IMR-90 (cell line): ENCODE data around the gene DNAJC7.

Experiments
- CEBPB ChIP-seq: IDR thresholded peaks from 2 replicates; pipeline ENCODE4 v1.6.1; 2012; ENCODE audit warnings: low read depth, low read length, improper control_type of control experiment
- FOS ChIP-seq: fragments of 150-350 bp; IDR thresholded peaks from 2 replicates; pipeline ENCODE4 v1.6.1; 2016; ENCODE audit warnings: low read depth, low read length
- MAFK ChIP-seq: IDR thresholded peaks from 2 replicates; pipeline ENCODE4 v1.6.1; 2012; ENCODE audit warnings: low read depth, low read length, improper control_type of control experiment
- MAZ ChIP-seq: IDR thresholded peaks from 2 replicates; pipeline ENCODE4 v1.6.1; 2012; ENCODE audit warnings: low read depth, mild to moderate bottlenecking, low read length, improper control_type of control experiment, moderate library complexity, borderline replicate concordance
- MXI1 ChIP-seq: IDR thresholded peaks from 2 replicates; pipeline ENCODE4 v1.6.1; 2012; ENCODE audit warnings: low read depth, mild to moderate bottlenecking, low read length, moderate library complexity, borderline replicate concordance
- NFE2L2 ChIP-seq: fragments of 150-350 bp; IDR thresholded peaks from 2 replicates; pipeline ENCODE4 v1.6.1; 2016; ENCODE audit warnings: low read depth, mild to moderate bottlenecking, low read length
- POLR2A ChIP-seq: IDR thresholded peaks from 2 replicates; pipeline ENCODE4 v1.6.1; 2012; ENCODE audit warnings: mild to moderate bottlenecking, low read depth, low read length
- RAD21 ChIP-seq: IDR thresholded peaks from 2 replicates; pipeline ENCODE4 v1.6.1; 2012; ENCODE audit warnings: low read length, improper control_type of control experiment
- RCOR1 ChIP-seq: IDR thresholded peaks from 2 replicates; pipeline ENCODE4 v1.6.1; 2012; ENCODE audit warnings: mild to moderate bottlenecking, low read length, improper control_type of control experiment; ENCODE audit not compliant: insufficient replicate concordance
- SMC3 ChIP-seq: fragments of 150-350 bp; IDR thresholded peaks from 2 replicates; pipeline ENCODE4 v1.6.1; 2016; ENCODE audit warnings: low read depth, mild to moderate bottlenecking, antibody characterized with exemption, low read length, moderate library complexity
- TF ChIP-seq, protein P1 (sequence below): conservative IDR thresholded peaks from 2 replicates; pipeline ENCODE4 v1.5.1; 2012; ENCODE audit warnings: mild to moderate bottlenecking, low read depth, low read length, improper control_type of control experiment
- TF ChIP-seq, protein P2 (sequence below): fragments of 150-350 bp; IDR thresholded peaks from 2 replicates; pipeline ENCODE4 v1.6.1; 2016; ENCODE audit warnings: low read depth, mild to moderate bottlenecking, low read length, moderate library complexity, borderline replicate concordance
- TF ChIP-seq, protein P3 (sequence below): fragments of 150-350 bp; IDR thresholded peaks from 2 replicates; pipeline ENCODE4 v1.6.1; 2017; ENCODE audit warnings: mild to moderate bottlenecking, antibody characterized with exemption, low read length, low read depth

DNA sequence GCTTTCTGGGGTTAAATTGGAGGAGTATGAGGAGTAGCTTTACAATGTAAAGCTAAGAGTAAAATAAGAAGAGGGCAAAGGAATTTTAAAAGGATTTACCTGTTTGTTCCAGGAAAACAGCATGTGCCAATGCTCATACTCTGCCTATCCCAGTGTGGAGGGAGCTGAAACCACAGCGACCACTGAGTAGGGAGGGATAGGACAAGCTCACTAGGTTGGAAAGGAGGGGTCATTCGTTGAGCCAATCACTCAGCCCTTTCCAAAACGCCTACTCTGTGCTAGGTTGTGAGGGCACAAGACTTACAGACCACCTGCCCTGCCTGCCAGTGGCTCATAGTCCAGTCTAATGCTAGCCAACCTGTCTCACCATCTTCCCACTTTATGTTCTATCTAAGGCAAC lies 1.1 kb upstream of the DNAJC7 start:
- TF ChIP-seq CEBPB (no peak), RAD21 (no peak), RCOR1 (no peak), POLR2A (no peak), FOS (no peak), MAFK (no peak), NFE2L2 (no peak), SMC3 (no peak), MAZ (no peak), MXI1 (no peak)
- TF ChIP-seq, protein P1, sequence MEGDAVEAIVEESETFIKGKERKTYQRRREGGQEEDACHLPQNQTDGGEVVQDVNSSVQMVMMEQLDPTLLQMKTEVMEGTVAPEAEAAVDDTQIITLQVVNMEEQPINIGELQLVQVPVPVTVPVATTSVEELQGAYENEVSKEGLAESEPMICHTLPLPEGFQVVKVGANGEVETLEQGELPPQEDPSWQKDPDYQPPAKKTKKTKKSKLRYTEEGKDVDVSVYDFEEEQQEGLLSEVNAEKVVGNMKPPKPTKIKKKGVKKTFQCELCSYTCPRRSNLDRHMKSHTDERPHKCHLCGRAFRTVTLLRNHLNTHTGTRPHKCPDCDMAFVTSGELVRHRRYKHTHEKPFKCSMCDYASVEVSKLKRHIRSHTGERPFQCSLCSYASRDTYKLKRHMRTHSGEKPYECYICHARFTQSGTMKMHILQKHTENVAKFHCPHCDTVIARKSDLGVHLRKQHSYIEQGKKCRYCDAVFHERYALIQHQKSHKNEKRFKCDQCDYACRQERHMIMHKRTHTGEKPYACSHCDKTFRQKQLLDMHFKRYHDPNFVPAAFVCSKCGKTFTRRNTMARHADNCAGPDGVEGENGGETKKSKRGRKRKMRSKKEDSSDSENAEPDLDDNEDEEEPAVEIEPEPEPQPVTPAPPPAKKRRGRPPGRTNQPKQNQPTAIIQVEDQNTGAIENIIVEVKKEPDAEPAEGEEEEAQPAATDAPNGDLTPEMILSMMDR: no peak
- TF ChIP-seq, protein P2, sequence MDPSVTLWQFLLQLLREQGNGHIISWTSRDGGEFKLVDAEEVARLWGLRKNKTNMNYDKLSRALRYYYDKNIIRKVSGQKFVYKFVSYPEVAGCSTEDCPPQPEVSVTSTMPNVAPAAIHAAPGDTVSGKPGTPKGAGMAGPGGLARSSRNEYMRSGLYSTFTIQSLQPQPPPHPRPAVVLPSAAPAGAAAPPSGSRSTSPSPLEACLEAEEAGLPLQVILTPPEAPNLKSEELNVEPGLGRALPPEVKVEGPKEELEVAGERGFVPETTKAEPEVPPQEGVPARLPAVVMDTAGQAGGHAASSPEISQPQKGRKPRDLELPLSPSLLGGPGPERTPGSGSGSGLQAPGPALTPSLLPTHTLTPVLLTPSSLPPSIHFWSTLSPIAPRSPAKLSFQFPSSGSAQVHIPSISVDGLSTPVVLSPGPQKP: no peak
- TF ChIP-seq, protein P3, sequence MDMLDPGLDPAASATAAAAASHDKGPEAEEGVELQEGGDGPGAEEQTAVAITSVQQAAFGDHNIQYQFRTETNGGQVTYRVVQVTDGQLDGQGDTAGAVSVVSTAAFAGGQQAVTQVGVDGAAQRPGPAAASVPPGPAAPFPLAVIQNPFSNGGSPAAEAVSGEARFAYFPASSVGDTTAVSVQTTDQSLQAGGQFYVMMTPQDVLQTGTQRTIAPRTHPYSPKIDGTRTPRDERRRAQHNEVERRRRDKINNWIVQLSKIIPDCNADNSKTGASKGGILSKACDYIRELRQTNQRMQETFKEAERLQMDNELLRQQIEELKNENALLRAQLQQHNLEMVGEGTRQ: no peak
